A673 (cell line): Measurements from ENCODE around the gene PMS2.
"Not testable (repeated sequence)": the region's sequence is repeated elsewhere in the genome, so short reads cannot be mapped to it uniquely, and the experiment has no call there.

Source experiments
- EZH2 ChIP-seq: fragments of 200-600 bp; sonication (generic); IDR thresholded peaks from 2 replicates; pipeline ENCODE4 v1.6.1; 2017; ENCODE audit warnings: borderline replicate concordance, low read depth, mild to moderate bottlenecking, mixed read lengths, antibody characterized with exemption, low read length; ENCODE audit not compliant: poor library complexity, severe bottlenecking
- TF ChIP-seq, protein P1 (sequence below): fragments of 300-800, 200-600 bp; sonication (generic); conservative IDR thresholded peaks from 2 replicates; pipeline ENCODE4 v1.5.1; 2017; ENCODE audit warnings: low read depth, mild to moderate bottlenecking, antibody characterized with exemption, low read length, moderate library complexity, mixed read lengths

DNA sequence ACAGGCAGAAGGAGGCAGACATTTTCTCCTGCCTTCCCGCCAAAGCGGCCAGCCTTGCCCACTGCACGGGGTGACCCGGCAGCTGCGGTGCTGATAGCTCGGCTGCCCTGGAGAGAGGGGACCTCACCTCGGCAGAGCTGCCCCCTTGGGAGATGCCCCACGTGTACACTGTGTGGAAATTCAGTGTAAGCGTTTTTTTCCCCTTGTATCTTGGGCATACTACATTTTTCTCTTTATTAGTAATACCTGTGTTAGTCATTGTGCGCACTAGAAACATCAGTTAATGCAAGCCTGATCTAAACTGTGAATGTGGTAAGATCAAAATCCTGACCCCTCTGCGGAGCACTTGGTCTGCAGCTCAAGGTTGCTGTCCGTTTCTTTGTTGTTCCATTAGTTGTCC lies 84.2 kb downstream of the PMS2 start:
- TF ChIP-seq, protein P1, sequence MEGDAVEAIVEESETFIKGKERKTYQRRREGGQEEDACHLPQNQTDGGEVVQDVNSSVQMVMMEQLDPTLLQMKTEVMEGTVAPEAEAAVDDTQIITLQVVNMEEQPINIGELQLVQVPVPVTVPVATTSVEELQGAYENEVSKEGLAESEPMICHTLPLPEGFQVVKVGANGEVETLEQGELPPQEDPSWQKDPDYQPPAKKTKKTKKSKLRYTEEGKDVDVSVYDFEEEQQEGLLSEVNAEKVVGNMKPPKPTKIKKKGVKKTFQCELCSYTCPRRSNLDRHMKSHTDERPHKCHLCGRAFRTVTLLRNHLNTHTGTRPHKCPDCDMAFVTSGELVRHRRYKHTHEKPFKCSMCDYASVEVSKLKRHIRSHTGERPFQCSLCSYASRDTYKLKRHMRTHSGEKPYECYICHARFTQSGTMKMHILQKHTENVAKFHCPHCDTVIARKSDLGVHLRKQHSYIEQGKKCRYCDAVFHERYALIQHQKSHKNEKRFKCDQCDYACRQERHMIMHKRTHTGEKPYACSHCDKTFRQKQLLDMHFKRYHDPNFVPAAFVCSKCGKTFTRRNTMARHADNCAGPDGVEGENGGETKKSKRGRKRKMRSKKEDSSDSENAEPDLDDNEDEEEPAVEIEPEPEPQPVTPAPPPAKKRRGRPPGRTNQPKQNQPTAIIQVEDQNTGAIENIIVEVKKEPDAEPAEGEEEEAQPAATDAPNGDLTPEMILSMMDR: not testable (repeated sequence)
- TF ChIP-seq EZH2: not testable (repeated sequence)
